Prostate gland (tissue), 2 donors: ENCODE results near the gene REV3L. TPM values are rescaled to one million over a fixed set of nuclear protein-coding genes. Genes with fewer than 3 reads are reported as not detected.
"Not testable (repeated sequence)": the region's sequence is repeated elsewhere in the genome, so short reads cannot be mapped to it uniquely, and the experiment has no call there.

Experiments
- DNase-seq: peaks from one replicate; pipeline ENCODE4 v3.0.0-alpha.2; 2019; ENCODE audit warnings: low spot score
- H3K27ac ChIP-seq, 2 donors: fragments of 200-600 bp; sonication (generic); 2 replicates each; pipeline ENCODE4 v1.5.1; 2017 to 2019
- H3K27me3 ChIP-seq: fragments of 200-600 bp; sonication (generic); replicated peaks from 2 replicates; pipeline ENCODE4 v1.5.1; 2019; ENCODE audit not compliant: insufficient read depth
- H3K36me3 ChIP-seq, 2 donors: fragments of 200-600 bp; sonication (generic); 1 replicate in 1 of 2; 2 replicates in 1 of 2; pipeline versions ENCODE4 v1.5.1 to v1.8.1; 2017 to 2019
- H3K4me1 ChIP-seq: fragments of 200-600 bp; sonication (generic); replicated peaks from 2 replicates; pipeline ENCODE4 v1.5.1; 2019
- H3K4me3 ChIP-seq, 2 donors: fragments of 200-600 bp; sonication (generic); 2 replicates each; pipeline ENCODE4 v1.5.1; 2017 to 2019
- H3K9me3 ChIP-seq: fragments of 200-600 bp; sonication (generic); 2 replicates; pipeline ENCODE4 v1.5.1; 2017
- CTCF ChIP-seq, 4 experiments: fragments of 200-600 bp in 2 of 4; fragments of 450-650 bp in 2 of 4; sonication (generic) in 2 of 4; IDR thresholded peaks; 1 replicate in 3 of 4; 2 replicates in 1 of 4; pipeline ENCODE4 v1.5.1; 2016 to 2019; ENCODE audit warnings: antibody characterized with exemption in 4 of 4, mild to moderate bottlenecking in 2 of 4, moderate library complexity in 2 of 4
- POLR2A ChIP-seq: fragments of 450-650 bp; IDR thresholded peaks from one replicate; pipeline ENCODE4 v1.6.1; 2016; ENCODE audit warnings: antibody characterized with exemption, mild to moderate bottlenecking
- POLR2AphosphoS5 ChIP-seq: sonication (generic); formaldehyde crosslinking; IDR thresholded peaks from one replicate; pipeline ENCODE4 v1.6.1; 2017; ENCODE audit warnings: antibody characterized with exemption
- WGBS: methylation state at CpG from one replicate; pipeline ENCODE4 v1.1.5; 2018; 5-methylcytosine and 5-hydroxymethylcytosine counted together
- intact Hi-C: fragments of 100-400 bp; cut with DNase I; formaldehyde crosslinking; loops from one replicate; pipeline ENCODE4 v1.14.2; 2022
- total RNA-seq, 2 donors: library from RNA; depleted of rRNA; stranded (reverse); fragments of >200 nt; gene quantifications; one replicate each; pipeline ENCODE4 v1.1.0, GENCODE V29; 2016

The REV3L gene
- total RNA-seq, 2 donors from 2014 or later: 20.0 to 44.2 TPM

DNA sequence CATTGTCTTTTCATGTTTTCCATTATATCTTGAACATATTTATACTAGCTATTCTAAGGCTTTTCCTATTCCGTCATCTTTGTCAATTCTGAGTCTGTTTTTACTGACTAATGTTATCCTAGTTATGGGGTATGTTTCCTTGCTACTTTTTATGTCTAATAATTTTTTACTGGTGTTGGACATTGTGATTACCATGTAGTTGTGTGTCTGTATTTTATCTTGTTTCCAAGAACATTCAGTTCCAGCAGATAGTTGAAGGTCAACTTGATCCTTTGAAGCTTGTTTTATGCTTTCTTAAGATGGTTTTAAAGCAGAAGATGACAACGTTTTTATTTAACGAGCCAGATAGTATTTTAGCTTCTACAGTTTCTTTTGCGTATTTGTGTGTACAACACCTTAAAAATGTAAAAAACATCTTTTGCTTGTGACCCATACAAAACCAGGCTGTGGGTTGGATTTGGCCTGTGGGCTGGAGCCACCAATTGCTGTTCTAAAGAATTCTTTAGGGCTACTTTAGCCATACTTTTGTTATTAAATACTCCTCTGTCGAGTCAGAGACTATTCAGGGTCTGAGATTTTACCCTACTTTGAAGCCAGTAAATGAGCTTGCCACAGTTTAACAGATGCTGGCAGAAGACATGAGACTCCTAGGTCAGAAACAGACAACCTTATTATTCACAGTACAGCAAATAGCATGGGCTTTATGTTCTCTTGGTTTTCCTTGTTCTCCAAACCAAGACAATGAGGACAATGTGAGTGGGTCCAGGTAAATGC lies 38.7 kb upstream of the REV3L start:
- H3K4me1 ChIP-seq: peaks cover 5% of the 10 kb centered on the region
- no peaks in the 10 kb centered on the region for H3K27me3 ChIP-seq
- H3K4me3 ChIP-seq: no peak overlapping the region
- TF ChIP-seq POLR2A (no peak), POLR2AphosphoS5 (peak; percentile 29)
- H3K9me3 ChIP-seq: no peaks in the 10 kb centered on the region
- no peak for DNase-seq
- H3K27ac ChIP-seq: peak overlapping the region in 1 of 2 donors; percentile 62
- no peaks in the 10 kb centered on the region for H3K36me3 ChIP-seq
- intact Hi-C loops: no loop called here
- 64% methylated on average over 5 of the region's 5 CpGs for WGBS

DNA sequence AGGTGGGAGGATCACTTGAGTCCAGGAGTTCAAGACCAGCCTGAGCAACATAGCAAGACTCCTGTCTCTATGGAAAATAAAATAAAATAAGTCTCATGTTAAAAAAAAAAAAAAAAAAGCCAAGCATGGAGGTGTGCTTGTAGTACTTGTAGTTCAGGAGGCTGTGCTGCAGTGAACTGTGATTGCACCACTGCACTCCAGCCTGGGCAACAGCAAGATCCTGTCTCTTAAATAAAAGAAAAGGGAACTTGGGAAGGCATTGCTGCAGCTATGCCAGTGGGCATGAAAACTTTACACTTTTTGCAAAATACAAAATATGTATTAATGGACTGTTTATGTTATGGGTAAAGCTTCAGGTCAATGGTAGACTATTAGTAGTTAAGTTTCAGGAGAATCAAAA lies 37.5 kb upstream of the REV3L start:
- TF ChIP-seq CTCF (IDR thresholded peaks at IDR 0.05) (no peak), POLR2A (no peak), POLR2AphosphoS5 (no peak)
- Histone ChIP-seq H3K9me3 (no peaks in the 10 kb centered on the region), H3K27me3 (no peaks in the 10 kb centered on the region), H3K4me1 (peaks cover 5% of the 10 kb centered on the region), H3K27ac (no peak overlapping the region), H3K4me3 (no peak overlapping the region), H3K36me3 (no peaks in the 10 kb centered on the region)
- intact Hi-C loops: no loop called here
- no peak for DNase-seq

DNA sequence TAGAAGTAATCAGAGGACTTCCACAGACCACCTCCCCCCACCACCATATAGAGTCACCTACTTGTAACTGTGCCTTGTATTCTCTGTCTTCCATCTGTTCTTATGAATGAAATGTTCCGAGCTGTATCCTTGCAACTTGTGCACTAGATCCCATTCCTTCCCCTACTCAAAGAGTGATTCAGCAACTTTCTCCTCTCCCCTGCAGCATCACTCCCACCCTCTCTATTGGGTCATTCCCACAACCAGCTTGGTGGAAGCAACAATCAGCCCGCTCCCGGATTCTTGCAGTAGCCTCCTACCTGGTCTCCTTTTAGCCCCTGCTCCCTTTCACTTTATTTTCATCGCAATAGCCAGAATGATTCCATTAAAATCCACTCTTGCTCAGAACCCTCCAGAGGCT lies 34.9 kb upstream of the REV3L start:
- Histone ChIP-seq H3K4me3 (no peak overlapping the region), H3K27ac (no peak overlapping the region), H3K4me1 (no peaks in the 10 kb centered on the region), H3K9me3 (no peaks in the 10 kb centered on the region), H3K36me3 (no peaks in the 10 kb centered on the region), H3K27me3 (no peaks in the 10 kb centered on the region)
- TF ChIP-seq CTCF (IDR thresholded peaks at IDR 0.05): no peak
- no peak for TF ChIP-seq POLR2A
- TF ChIP-seq POLR2AphosphoS5: no peak
- DNase-seq: no peak
- intact Hi-C loops: no loop called here
- WGBS: 91% methylated on average over 4 of the region's 4 CpGs

DNA sequence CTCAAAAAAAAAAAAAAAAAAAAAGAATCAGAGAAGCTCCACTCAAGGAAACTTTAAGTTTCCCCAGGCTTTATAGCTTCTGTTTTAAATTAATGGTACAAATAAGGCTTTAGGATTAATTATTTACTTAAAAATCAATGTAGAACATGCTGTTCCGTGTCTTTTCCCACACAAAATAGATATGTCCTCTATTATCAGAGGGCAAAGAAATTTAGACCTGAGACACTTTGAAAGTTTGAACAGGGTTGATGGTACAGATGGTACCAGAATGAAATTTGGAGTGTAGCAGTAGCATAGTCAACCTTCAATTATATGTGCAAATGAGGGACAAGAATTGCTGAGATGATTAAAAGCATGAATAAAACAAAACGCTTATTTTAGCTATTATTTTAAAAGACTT lies 32.2 kb upstream of the REV3L start:
- no peaks in the 10 kb centered on the region for H3K27me3 ChIP-seq
- no peak overlapping the region for H3K27ac ChIP-seq
- H3K36me3 ChIP-seq: no peaks in the 10 kb centered on the region
- WGBS: 89% methylated on average over 2 of the region's 2 CpGs
- H3K4me1 ChIP-seq: no peaks in the 10 kb centered on the region
- no peak for DNase-seq
- H3K4me3 ChIP-seq: no peak overlapping the region
- intact Hi-C loops: no loop called here
- TF ChIP-seq POLR2AphosphoS5: no peak
- no peaks in the 10 kb centered on the region for H3K9me3 ChIP-seq

DNA sequence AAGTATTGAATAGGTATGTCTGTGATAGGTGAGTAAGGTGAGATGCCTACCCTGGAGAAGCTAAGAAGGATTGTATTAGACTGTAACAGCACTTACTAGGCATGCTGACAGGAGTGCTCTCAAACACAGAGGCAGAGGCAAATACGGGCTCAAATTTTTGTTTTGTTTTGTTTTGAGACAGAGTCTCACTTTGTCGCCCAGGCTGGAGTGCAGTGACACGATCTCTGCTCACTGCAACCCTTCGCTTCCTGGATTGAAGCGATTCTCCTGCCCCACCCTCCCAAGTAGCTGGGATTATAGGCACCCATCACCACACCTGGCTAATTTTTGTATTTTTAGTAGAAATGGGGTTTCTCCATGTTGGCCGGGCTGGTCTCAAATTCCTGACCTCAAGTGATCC lies 31.5 kb upstream of the REV3L start:
- H3K27ac ChIP-seq, H3K4me1 ChIP-seq, H3K4me3 ChIP-seq, DNase-seq, H3K36me3 ChIP-seq, H3K27me3 ChIP-seq, intact Hi-C loops, H3K9me3 ChIP-seq: not testable (repeated sequence)
- WGBS: 90% methylated on average over 6 of the region's 6 CpGs

DNA sequence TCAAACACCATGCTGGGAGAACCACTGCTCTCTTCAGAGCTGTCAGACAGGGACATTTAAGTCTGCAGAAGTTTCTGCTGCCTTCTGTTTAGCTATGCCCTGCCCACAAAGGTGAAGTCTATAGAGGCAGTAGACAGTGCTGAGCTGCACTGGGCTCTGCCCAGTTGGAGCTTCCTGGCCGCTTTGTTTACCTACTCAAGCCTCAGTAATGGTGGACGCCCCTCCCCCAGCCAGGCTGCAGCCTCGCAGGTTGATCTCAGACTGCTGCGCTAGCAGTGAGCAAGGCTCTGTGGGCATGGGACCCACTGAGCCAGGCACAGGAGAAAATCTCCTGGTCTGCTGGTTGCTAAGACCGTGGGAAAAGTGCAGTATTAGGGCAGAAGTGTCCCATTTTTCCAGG lies 24.2 kb upstream of the REV3L start:
- H3K4me1 ChIP-seq, H3K27me3 ChIP-seq, H3K36me3 ChIP-seq, H3K27ac ChIP-seq, intact Hi-C loops, H3K4me3 ChIP-seq, DNase-seq, H3K9me3 ChIP-seq: not testable (repeated sequence)
- 96% methylated on average over 5 of the region's 5 CpGs for WGBS

- H3K9me3 ChIP-seq, H3K27me3 ChIP-seq, DNase-seq, H3K4me1 ChIP-seq, H3K27ac ChIP-seq, H3K4me3 ChIP-seq, intact Hi-C loops, H3K36me3 ChIP-seq: not testable (repeated sequence)
- WGBS: 97% methylated on average over 1 of the region's 1 CpG
These were observed 22.5 kb upstream of the REV3L start for GRCh38 chr6:111505498-111505897.
